T-helper 1 cell (primary cell): ENCODE data around the gene KRT73.

Experiments
- DNase-seq, 5 donors: peaks; one replicate each; pipeline ENCODE4 v3.0.0-alpha.2; 2012 to 2020
- total RNA-seq, 4 donors: gene quantifications; one replicate each; lab custom pipeline; 2026; lab: John Stamatoyannopoulos, UW

KRT73 gene
- 2.5 to 16.0 (median 6.1) reads per million in 4 donors for total RNA-seq

- no peak for DNase-seq
Measured at GRCh38 chr12:52618216-52618615, at the start of gene KRT73. Gene KRT73 (minus strand): TSS chr12:52618559. CDS start chr12:52618524, 35 bp downstream.

GRCh38 chr12:52667931-52668330 is 49.6 kb upstream of the KRT73 start:
- no peak for DNase-seq

GRCh38 chr12:52667509-52667908 is 49.1 kb upstream of the KRT73 start:
- no peak for DNase-seq

GRCh38 chr12:52666471-52666870 is 48.1 kb upstream of the KRT73 start:
- DNase-seq: no peak

GRCh38 chr12:52663420-52663819 is 45.1 kb upstream of the KRT73 start:
- DNase-seq: no peak

GRCh38 chr12:52662918-52663229 is 44.5 kb upstream of the KRT73 start:
- DNase-seq: no peak

- no peak for DNase-seq
Measured at GRCh38 chr12:52662093-52662917, 43.9 kb upstream of the KRT73 start.

GRCh38 chr12:52661668-52662067 is 43.3 kb upstream of the KRT73 start:
- DNase-seq: no peak

- DNase-seq: no peak
Measured at GRCh38 chr12:52660934-52661499, 42.7 kb upstream of the KRT73 start.

GRCh38 chr12:52659951-52660350 is 41.6 kb upstream of the KRT73 start:
- no peak for DNase-seq

GRCh38 chr12:52659395-52659794 is 41.0 kb upstream of the KRT73 start:
- no peak for DNase-seq

- no peak for DNase-seq
Measured at GRCh38 chr12:52658196-52658595, 39.8 kb upstream of the KRT73 start.

GRCh38 chr12:52657250-52657902 is 39.0 kb upstream of the KRT73 start:
- no peak for DNase-seq

- DNase-seq: no peak
Measured at GRCh38 chr12:52656616-52657015, 38.3 kb upstream of the KRT73 start.

- no peak for DNase-seq
Measured at GRCh38 chr12:52655720-52656124, 37.4 kb upstream of the KRT73 start.

- DNase-seq: no peak
Measured at GRCh38 chr12:52655251-52655650, 36.9 kb upstream of the KRT73 start.

- no peak for DNase-seq
Measured at GRCh38 chr12:52651726-52652261, 33.4 kb upstream of the KRT73 start, which contains the start of gene KRT2. Gene KRT2 (minus strand): TSS chr12:52652211. CDS start chr12:52652142, 69 bp downstream.

GRCh38 chr12:52650520-52651081 is 32.2 kb upstream of the KRT73 start:
- DNase-seq: no peak

- no peak for DNase-seq
Measured at GRCh38 chr12:52649066-52649465, 30.7 kb upstream of the KRT73 start.

GRCh38 chr12:52648012-52648550 is 29.7 kb upstream of the KRT73 start:
- DNase-seq: no peak

GRCh38 chr12:52647601-52648000 is 29.2 kb upstream of the KRT73 start:
- DNase-seq: no peak

- DNase-seq: no peak
Measured at GRCh38 chr12:52646613-52647012, 28.3 kb upstream of the KRT73 start.

- DNase-seq: no peak
Measured at GRCh38 chr12:52645982-52646381, 27.6 kb upstream of the KRT73 start.
